ENCODE results near the gene CACNA1H.

GRCh38 chr16:1172651-1173050 lies 19.7 kb downstream of the CACNA1H start:
- TF ChIP-seq CTCF (IDR thresholded peaks at IDR 0.05; ENCODE audit: insufficient read depth, low read length, poor library complexity, severe bottlenecking) (no peak), EZH2phosphoT487 (conservative IDR thresholded peaks at IDR 0.05; ENCODE audit: low read length) (no peak)

All from SU-DHL-6 (cell line).